GM20431 (cell line): ENCODE measurements around the gene PAXIP1.

Experiments used
- in situ Hi-C: fragments of 300-500 bp; cut with MseI, MboI; formaldehyde crosslinking; loops from one replicate; pipeline ENCODE4 v1.15.0; 2020; ENCODE audit warnings: low sequenced_read_pairs; ENCODE audit not compliant: unreplicated experiment

The PAXIP1 gene

DNA sequence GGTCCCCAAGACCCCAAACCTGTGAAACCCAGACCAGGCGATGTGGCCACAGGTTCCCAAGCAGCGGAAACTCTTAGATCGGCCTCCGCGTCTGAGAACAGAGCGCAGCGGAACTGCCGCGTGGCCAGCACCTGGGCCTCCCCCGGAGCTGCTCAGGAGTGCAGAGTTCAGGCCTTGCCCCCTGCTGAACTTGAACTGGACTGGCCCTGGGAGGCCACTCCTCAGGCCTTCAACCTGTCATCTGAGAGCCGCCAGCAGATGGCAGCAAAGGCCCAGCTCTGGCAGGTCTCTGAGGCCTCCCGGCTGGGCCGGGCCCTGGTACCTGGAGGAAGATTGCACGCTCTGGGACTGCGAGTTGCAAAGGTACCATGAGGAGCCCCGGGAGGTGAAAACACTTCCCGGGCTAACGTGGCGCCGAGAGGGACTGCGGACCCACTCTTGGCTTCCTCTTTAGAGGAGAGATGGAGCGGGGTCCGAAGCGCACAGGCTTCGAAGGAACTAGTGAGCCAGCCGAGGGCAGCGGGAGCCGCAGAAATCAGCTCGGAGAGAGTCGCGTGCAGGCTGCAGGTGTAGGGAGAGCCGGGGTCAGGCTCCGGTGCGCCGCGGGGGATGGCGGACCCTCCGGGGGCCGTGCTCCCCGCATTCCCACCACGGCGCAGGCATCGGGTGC lies 89.2 kb downstream of the PAXIP1 start:
- in situ Hi-C loops, result no loop called here

DNA sequence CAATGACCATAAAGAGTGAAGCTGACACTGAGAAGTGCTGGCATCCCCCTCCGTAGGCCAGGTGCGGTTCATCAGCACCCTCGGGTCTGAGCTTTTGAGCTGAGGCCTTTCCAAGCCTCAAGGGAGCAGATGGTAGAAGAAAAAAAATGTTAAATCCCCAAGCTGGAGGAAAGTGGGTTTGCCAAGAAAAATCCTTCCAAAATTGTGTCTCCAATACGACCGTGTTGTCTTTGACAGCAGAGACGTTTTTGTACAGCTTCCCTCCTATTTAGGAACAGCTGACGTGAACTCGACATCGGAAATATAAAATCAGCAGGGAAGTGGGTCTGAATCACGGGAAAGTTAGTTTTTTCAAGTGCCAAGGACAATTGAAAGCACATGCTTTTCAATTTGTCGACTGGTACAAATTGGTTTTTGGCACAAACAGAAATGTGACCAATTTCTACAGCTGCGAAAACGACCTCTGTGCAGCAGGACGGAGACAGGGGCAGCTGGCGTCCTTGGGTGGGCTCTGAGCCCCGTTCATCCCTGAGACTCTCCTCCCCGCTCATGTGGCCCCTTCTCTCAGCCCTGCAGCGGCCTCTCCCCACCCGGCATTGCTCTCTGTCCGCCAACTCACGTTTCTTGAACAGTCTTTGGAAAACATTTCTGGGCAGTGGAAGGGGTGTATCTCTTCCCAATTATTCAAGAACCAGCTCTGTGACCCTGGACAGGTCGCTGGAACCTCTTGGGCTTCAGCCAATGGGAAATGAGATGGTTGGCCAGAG lies 89.9 kb downstream of the PAXIP1 start:
- in situ Hi-C loops, result no loop called here

- in situ Hi-C loops, result no loop called here
Measured at GRCh38 chr7:154911862-154912455, 91.0 kb downstream of the PAXIP1 start.

GRCh38 chr7:154911411-154911810 lies 91.5 kb downstream of the PAXIP1 start:
- in situ Hi-C loops, result no loop called here

- in situ Hi-C loops, result no loop called here
Measured at GRCh38 chr7:154910977-154911376, 91.9 kb downstream of the PAXIP1 start.

DNA sequence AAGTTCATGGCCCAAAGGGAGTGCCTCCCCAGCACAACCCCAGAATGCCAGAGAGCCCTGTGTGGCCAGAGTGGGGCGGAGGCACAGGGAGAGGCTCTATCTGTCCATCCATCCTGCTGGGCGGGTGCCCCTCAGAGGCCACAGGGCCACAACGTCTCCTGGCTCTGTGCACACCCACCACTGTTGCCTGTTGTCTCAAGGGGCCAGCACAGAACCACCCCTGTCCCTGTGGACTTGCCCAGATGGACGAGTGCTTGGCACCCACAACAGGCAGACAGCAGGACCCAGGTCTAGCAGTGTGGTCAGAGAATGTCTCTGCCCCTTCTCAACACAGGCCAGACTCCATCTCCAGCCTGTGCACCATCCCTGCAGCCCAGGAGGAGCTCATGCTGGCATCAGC lies 92.8 kb downstream of the PAXIP1 start:
- in situ Hi-C loops, result no loop called here

DNA sequence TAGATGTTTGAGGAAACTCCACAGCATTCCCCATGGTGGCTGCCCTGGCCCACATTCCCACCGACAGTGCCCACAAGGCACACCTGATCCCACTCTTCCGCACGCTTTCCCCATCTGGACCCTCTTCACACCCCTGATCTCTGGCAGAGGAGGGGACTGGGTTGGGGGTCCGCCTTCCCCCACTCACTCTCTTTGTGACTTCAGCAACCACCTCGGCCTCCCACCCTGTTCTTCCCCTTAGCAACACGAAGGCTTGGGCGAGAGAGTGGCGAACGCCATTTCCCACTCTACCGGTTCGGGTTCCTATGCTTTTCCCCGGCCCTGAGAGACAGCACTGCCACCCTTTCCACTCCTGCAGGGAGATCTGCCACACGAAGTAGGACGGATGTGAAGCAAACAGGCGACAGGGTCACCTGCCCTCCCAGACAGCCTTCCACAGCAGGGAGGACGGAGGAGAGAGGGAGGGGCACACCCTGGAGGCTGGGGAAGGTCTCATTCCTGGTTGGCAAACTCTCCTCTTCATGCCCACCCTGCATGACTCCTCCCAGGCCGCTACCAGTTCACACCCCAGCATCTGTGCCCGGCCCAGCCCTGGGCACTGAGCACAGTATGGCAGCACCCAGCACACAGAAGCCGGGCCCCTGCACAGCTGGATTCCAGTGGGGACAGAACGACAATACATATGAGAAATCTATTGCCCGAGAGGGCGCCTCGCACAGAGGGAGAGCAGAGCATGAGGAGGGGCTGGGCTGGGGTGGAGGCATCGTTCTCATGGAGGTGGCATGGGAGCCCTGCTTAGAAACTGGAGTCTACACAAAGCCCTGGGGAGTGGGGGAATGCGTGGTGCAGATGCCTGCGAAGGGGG lies 93.5 kb downstream of the PAXIP1 start:
- in situ Hi-C loops, result no loop called here

- in situ Hi-C loops, result no loop called here
Measured at GRCh38 chr7:154907651-154908620, 95.0 kb downstream of the PAXIP1 start.

DNA sequence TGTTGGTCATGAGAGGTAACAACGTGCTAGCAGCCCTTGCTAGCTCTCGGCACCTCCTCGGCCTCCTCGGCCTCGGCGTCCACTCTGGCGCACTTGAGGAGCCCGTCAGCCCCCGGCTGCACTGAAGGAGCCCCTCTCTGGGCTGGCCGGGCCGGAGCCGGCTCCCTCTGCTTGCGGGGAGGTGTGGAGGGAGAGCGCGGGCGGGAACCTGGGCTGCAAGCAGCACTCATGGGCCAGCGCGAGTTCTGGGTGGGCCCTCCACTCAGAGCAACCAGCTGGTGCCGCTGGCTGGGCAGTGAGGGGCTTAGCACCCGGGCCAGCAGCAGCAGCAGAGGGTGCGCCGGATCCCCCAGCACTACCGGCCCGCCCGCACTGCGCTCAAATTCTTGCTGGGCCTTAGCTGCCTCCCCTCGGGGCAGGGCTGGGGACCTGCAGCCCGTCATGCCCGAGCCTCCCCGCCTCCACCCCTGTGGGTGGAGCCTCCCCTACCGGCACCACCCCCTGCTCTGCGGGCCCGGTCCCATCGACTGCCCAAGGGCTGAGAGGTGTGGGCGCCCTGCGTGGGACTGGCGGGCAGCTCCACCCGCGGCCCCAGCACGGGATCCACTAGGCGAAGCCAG lies 96.1 kb downstream of the PAXIP1 start:
- in situ Hi-C loops, result no loop called here

DNA sequence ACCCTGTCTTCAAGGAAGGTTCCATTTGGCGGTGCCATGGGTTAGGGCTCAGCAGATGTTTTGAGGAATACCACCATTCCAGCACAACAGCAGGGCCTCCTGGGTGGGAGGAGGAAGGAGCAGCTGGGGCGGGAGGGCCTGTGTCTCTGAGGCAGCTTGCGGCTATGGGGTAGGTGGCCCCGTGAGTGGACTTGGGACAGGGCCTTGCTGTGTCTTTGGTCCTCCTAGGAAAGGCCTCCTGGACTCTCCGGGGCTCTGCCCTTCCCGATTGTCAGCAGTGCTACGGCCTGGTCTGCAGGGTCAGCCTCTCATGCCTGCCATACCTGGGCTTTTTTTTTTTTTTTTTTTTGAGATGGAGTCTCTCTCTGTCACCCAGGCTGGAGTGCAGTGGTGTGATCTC lies 96.7 kb downstream of the PAXIP1 start:
- in situ Hi-C loops, result no loop called here

DNA sequence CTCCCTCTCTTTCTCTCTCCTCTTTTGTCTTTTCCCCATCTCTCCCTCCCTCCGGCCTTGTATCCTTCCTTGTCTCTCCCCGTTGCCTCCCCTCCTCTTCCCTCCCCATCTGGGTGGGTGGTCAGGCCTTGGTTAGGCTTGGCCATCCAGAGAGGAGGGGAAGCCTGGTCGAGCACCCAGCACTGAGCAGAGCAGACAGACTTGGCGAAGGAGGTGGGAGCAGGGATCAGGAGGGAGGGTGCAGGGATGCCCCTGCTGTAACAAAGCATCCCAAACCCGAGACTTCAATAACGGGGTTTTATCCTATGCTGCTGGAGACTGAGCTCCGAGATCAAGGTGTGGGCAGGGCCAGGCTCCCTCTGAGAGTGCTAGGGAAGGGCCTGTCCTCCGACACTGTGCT lies 97.3 kb downstream of the PAXIP1 start:
- in situ Hi-C loops, result no loop called here

DNA sequence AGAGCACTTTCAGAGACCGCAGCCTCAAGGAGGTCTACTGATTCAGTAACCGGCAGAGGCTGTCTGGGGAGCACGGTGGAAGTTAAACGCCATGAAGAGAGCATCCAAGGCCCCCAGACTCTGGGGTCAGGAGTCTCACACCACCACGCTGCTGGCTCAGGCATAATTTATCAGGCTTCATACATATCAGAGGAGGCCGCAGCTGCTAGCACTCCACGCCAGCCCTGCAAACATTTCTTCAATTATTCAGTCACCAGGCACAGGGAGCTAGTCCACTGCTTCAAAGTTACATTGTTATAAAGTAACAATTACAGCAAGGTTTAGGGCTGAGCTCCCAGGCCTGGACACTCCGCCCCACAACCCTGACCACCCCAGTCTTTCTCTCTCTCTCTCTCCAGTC lies 97.8 kb downstream of the PAXIP1 start:
- in situ Hi-C loops, result no loop called here

DNA sequence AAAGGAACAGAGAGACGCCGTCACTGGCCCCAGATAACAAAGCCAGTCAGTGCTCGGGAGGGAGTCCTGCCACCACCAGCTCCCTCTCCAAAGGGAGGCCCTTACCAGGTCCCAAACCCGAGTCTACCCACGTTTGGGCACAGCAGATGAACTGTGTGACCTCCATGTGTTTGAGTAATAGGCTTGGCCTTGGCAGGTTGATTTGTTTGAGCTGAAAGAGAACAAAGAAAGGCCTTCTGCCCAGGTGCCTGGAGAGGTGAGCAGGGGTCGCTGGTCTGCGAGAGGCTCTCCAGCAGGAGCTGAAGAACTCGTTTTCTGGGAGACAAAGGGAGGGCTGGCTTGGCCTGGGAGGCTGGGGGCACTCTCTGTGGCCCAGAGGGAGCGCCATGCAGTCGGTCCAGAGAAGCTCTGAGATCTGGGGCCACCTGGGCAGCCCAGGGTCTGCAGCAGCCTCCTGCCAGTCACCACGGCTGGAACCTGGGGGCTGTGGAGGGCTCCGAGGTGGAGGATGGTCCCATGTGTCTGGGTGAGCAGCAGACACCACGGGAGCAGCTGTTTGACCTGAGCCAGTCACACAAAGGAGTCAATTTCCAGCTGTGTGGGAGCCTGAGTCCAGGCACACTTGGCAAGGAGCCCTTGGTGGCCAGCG lies 99.7 kb downstream of the PAXIP1 start:
- in situ Hi-C loops, result no loop called here

- in situ Hi-C loops, result no loop called here
Measured at GRCh38 chr7:154902600-154903082, 100.3 kb downstream of the PAXIP1 start.

DNA sequence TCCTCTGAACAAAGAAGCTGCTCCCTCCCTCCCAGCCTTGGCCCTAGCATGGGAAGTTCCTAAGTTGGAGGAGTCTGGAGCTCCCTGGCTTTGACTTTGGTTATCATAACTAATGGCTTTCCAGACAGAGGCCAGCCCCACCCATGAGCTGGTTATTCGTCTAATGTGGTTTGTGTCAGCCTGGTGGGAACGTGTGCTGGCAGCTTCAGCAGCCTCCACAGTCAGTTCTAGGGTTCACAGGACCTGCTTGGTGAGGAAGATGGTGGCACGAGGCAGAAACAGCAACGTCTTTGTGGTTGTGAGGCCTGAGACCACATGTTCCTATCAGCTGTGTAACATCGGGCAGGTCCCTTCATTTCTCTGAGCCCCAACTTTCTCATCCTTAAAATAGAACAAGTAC lies 103.1 kb downstream of the PAXIP1 start:
- in situ Hi-C loops, result no loop called here

- in situ Hi-C loops, result no loop called here
Measured at GRCh38 chr7:154898973-154899855, 103.7 kb downstream of the PAXIP1 start.

DNA sequence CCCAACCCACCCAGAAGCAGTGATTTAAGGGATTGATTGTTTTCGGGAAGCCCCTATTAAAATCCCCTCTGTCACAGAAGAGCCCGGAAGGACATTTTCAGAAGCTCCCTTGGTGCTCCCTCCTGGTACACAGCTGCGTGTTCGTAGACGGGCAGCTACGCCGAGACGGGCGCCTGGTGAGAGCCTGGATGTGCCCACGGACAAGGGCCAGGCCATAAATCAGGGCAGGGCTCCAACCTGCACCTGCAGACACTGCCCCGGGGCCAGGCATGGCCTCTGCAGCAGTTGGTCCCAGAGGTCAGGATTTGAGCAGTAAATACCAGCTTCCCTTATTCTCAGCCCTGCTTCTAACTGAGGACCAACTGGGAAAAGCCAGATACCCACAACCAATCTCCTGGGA lies 106.8 kb downstream of the PAXIP1 start:
- in situ Hi-C loops, result no loop called here
